Esophagus squamous epithelium (tissue), 4 donors: Measurements from ENCODE around the gene ZNF280A.
"Not testable (repeated sequence)": the region's sequence is repeated elsewhere in the genome, so short reads cannot be mapped to it uniquely, and the experiment has no call there.

Source experiments
- CTCF ChIP-seq, 6 experiments: fragments of 450-650 bp in 4 of 6; fragments of 200-600 bp in 2 of 6; sonication (generic) in 2 of 6; IDR thresholded peaks; one replicate each; pipeline ENCODE4 v1.5.1; 2016 to 2019; ENCODE audit warnings: antibody characterized with exemption in 6 of 6, mild to moderate bottlenecking in 4 of 6, moderate library complexity in 4 of 6
- POLR2A ChIP-seq, 4 donors: fragments of 450-650 bp; IDR thresholded peaks; one replicate each; pipeline ENCODE4 v1.6.1; 2017; ENCODE audit warnings: antibody characterized with exemption in 4 of 4, mild to moderate bottlenecking in 4 of 4, moderate library complexity in 3 of 4

DNA sequence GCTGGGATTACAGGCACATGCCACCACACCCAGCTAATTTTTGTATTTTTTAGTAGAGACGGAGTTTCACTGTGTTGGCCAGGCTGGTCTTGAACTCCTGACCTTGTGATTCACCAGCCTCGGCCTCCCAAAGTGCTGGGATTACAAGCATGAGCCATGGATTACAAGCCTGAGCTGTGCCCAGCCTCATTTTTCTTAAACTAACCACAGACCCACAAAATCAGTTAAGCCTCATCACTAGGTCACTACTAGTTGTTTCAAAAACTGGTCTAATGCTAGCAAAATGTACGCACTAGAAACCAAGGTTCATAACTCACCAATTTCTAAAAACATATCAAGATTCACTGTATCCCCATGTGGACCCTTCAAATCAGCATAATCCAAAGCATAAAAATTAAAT, 28.5 kb downstream of the ZNF280A start:
- not testable (repeated sequence) for TF ChIP-seq POLR2A, CTCF (IDR thresholded peaks at IDR 0.05)
